ENCODE measurements around the gene SIGLEC8. TPM values are rescaled to one million over a fixed set of nuclear protein-coding genes. Genes with fewer than 3 reads are reported as not detected.
A peak's percentile ranks its signal among the peaks of the same experiment; 100 is the strongest.
"Not testable (repeated sequence)": the region's sequence is repeated elsewhere in the genome, so short reads cannot be mapped to it uniquely, and the experiment has no call there.

SIGLEC8 gene
- 2.1 TPM for total RNA-seq
- 2.1 TPM for polyA plus RNA-seq
- long read RNA-seq, donor 1 = 0 reads
- long read RNA-seq, donor 2 = 0 reads
- long read RNA-seq, donor 3 = 0 reads
- long read RNA-seq, donor 4 = 0 reads
- long read RNA-seq, donor 5, partial matches to known transcripts = 0 of 4 reads
- long read RNA-seq, donor 5, other reads (novel, unspliced or antisense) = 0 of 4 reads
- long read RNA-seq, donor 6 = 0 reads
- long read RNA-seq, donor 7 = 0 reads
- long read RNA-seq, donor 8 = 0 reads
- long read RNA-seq, donor 9 = 0 reads
- long read RNA-seq, donor 10 = 0 reads

GRCh38 chr19:51458051-51458645 lies at the start of gene SIGLEC8:
TSS of gene SIGLEC8 (minus strand) at chr19:51458454. CDS start at chr19:51458387, 67 bp downstream.
- H3K4me1 ChIP-seq (ENCODE audit: control insufficient read depth in 2 of 2, insufficient read depth in 2 of 2, low read length in 2 of 2) = no peaks in the 10 kb centered on the region
- H3K9me3 ChIP-seq (ENCODE audit: control insufficient read depth in 2 of 2, insufficient read depth in 1 of 2, low read length in 1 of 2) = no peaks in the 10 kb centered on the region
- no peak within 1 kb of the TSS for H3K4me3 ChIP-seq (ENCODE audit: low read length in 2 of 2)
- H3K27me3 ChIP-seq (ENCODE audit: control insufficient read depth in 2 of 2, insufficient read depth in 1 of 2, low read length in 1 of 2) = peaks cover 2 to 11% of the 10 kb centered on the region in 2 donors
- no peak for DNase-seq (ENCODE audit: low read depth in 6 of 9, low spot score in 9 of 9)
- 93% methylated on average over 10 of the region's 10 CpGs for WGBS
- H3K36me3 ChIP-seq (ENCODE audit: control insufficient read depth in 2 of 2, insufficient read depth in 2 of 2, low read length in 1 of 2) = no peaks in the 10 kb centered on the region
- H3K27ac ChIP-seq (ENCODE audit: low read depth in 1 of 2, low read length in 1 of 2) = peak within 1 kb of the TSS in 1 of 2 donors; percentile 26

- H3K27me3 ChIP-seq (ENCODE audit: control insufficient read depth in 2 of 2, insufficient read depth in 1 of 2, low read length in 1 of 2) = no peaks in the 10 kb centered on the region
- no peak overlapping the region for H3K4me3 ChIP-seq (ENCODE audit: low read length in 2 of 2)
- no peaks in the 10 kb centered on the region for H3K9me3 ChIP-seq (ENCODE audit: control insufficient read depth in 2 of 2, insufficient read depth in 1 of 2, low read length in 1 of 2)
- no peak overlapping the region for H3K27ac ChIP-seq (ENCODE audit: low read depth in 1 of 2, low read length in 1 of 2)
- no peaks in the 10 kb centered on the region for H3K36me3 ChIP-seq (ENCODE audit: control insufficient read depth in 2 of 2, insufficient read depth in 2 of 2, low read length in 1 of 2)
- H3K4me1 ChIP-seq (ENCODE audit: control insufficient read depth in 2 of 2, insufficient read depth in 2 of 2, low read length in 2 of 2) = no peaks in the 10 kb centered on the region
- DNase-seq (ENCODE audit: low read depth in 6 of 9, low spot score in 9 of 9) = no peak
- WGBS = 87% methylated on average over 6 of the region's 6 CpGs
Measured at GRCh38 chr19:51507640-51508058, 49.4 kb upstream of the SIGLEC8 start.

GRCh38 chr19:51507192-51507591 lies 48.9 kb upstream of the SIGLEC8 start:
- Histone ChIP-seq H3K36me3 (ENCODE audit: control insufficient read depth in 2 of 2, insufficient read depth in 2 of 2, low read length in 1 of 2) (no peaks in the 10 kb centered on the region), H3K27me3 (ENCODE audit: control insufficient read depth in 2 of 2, insufficient read depth in 1 of 2, low read length in 1 of 2) (no peaks in the 10 kb centered on the region), H3K9me3 (ENCODE audit: control insufficient read depth in 2 of 2, insufficient read depth in 1 of 2, low read length in 1 of 2) (no peaks in the 10 kb centered on the region), H3K4me1 (ENCODE audit: control insufficient read depth in 2 of 2, insufficient read depth in 2 of 2, low read length in 2 of 2) (no peaks in the 10 kb centered on the region), H3K27ac (ENCODE audit: low read depth in 1 of 2, low read length in 1 of 2) (no peak overlapping the region), H3K4me3 (ENCODE audit: low read length in 2 of 2) (no peak overlapping the region)
- no peak for DNase-seq (ENCODE audit: low read depth in 6 of 9, low spot score in 9 of 9)
- 83% methylated on average over 3 of the region's 3 CpGs for WGBS

- H3K27ac ChIP-seq (ENCODE audit: low read depth in 1 of 2, low read length in 1 of 2) = no peak overlapping the region
- 66% methylated on average over 3 of the region's 3 CpGs for WGBS
Measured at GRCh38 chr19:51505904-51506303, 47.6 kb upstream of the SIGLEC8 start.

GRCh38 chr19:51503896-51504295 lies 45.6 kb upstream of the SIGLEC8 start:
- Histone ChIP-seq H3K36me3 (ENCODE audit: control insufficient read depth in 2 of 2, insufficient read depth in 2 of 2, low read length in 1 of 2) (no peaks in the 10 kb centered on the region), H3K9me3 (ENCODE audit: control insufficient read depth in 2 of 2, insufficient read depth in 1 of 2, low read length in 1 of 2) (no peaks in the 10 kb centered on the region), H3K27me3 (ENCODE audit: control insufficient read depth in 2 of 2, insufficient read depth in 1 of 2, low read length in 1 of 2) (no peaks in the 10 kb centered on the region), H3K4me1 (ENCODE audit: control insufficient read depth in 2 of 2, insufficient read depth in 2 of 2, low read length in 2 of 2) (no peaks in the 10 kb centered on the region), H3K4me3 (ENCODE audit: low read length in 2 of 2) (no peak overlapping the region), H3K27ac (ENCODE audit: low read depth in 1 of 2, low read length in 1 of 2) (no peak overlapping the region)
- DNase-seq (ENCODE audit: low read depth in 6 of 9, low spot score in 9 of 9) = no peak
- WGBS = 61% methylated on average over 3 of the region's 3 CpGs

More at GRCh38 chr19:51505904-51506303, 47.6 kb upstream of the SIGLEC8 start:
- H3K4me1 ChIP-seq (ENCODE audit: control insufficient read depth in 2 of 2, insufficient read depth in 2 of 2, low read length in 2 of 2) = no peaks in the 10 kb centered on the region
- H3K9me3 ChIP-seq (ENCODE audit: control insufficient read depth in 2 of 2, insufficient read depth in 1 of 2, low read length in 1 of 2) = no peaks in the 10 kb centered on the region
- no peaks in the 10 kb centered on the region for H3K36me3 ChIP-seq (ENCODE audit: control insufficient read depth in 2 of 2, insufficient read depth in 2 of 2, low read length in 1 of 2)
- no peak overlapping the region for H3K4me3 ChIP-seq (ENCODE audit: low read length in 2 of 2)
- no peak for DNase-seq (ENCODE audit: low read depth in 6 of 9, low spot score in 9 of 9)
- H3K27me3 ChIP-seq (ENCODE audit: control insufficient read depth in 2 of 2, insufficient read depth in 1 of 2, low read length in 1 of 2) = no peaks in the 10 kb centered on the region

GRCh38 chr19:51503286-51503817 lies 45.1 kb upstream of the SIGLEC8 start:
- Histone ChIP-seq H3K36me3 (ENCODE audit: control insufficient read depth in 2 of 2, insufficient read depth in 2 of 2, low read length in 1 of 2) (no peaks in the 10 kb centered on the region), H3K9me3 (ENCODE audit: control insufficient read depth in 2 of 2, insufficient read depth in 1 of 2, low read length in 1 of 2) (no peaks in the 10 kb centered on the region), H3K27ac (ENCODE audit: low read depth in 1 of 2, low read length in 1 of 2) (no peak overlapping the region), H3K4me3 (ENCODE audit: low read length in 2 of 2) (no peak overlapping the region), H3K27me3 (ENCODE audit: control insufficient read depth in 2 of 2, insufficient read depth in 1 of 2, low read length in 1 of 2) (no peaks in the 10 kb centered on the region), H3K4me1 (ENCODE audit: control insufficient read depth in 2 of 2, insufficient read depth in 2 of 2, low read length in 2 of 2) (no peaks in the 10 kb centered on the region)
- WGBS = 49% methylated on average over 5 of the region's 5 CpGs
- no peak for DNase-seq (ENCODE audit: low read depth in 6 of 9, low spot score in 9 of 9)

- 39% methylated on average over 12 of the region's 12 CpGs for WGBS
- Histone ChIP-seq H3K36me3 (ENCODE audit: control insufficient read depth in 2 of 2, insufficient read depth in 2 of 2, low read length in 1 of 2) (no peaks in the 10 kb centered on the region), H3K4me3 (ENCODE audit: low read length in 2 of 2) (no peak within 1 kb of the TSS), H3K27ac (ENCODE audit: low read depth in 1 of 2, low read length in 1 of 2) (no peak within 1 kb of the TSS), H3K4me1 (ENCODE audit: control insufficient read depth in 2 of 2, insufficient read depth in 2 of 2, low read length in 2 of 2) (no peaks in the 10 kb centered on the region), H3K27me3 (ENCODE audit: control insufficient read depth in 2 of 2, insufficient read depth in 1 of 2, low read length in 1 of 2) (no peaks in the 10 kb centered on the region), H3K9me3 (ENCODE audit: control insufficient read depth in 2 of 2, insufficient read depth in 1 of 2, low read length in 1 of 2) (no peaks in the 10 kb centered on the region)
- peak in 2 of 9 donors; percentile 11 to 14 for DNase-seq (ENCODE audit: low read depth in 6 of 9, low spot score in 9 of 9)
Measured at GRCh38 chr19:51501594-51502263, 43.5 kb upstream of the SIGLEC8 start, which contains the start of gene SIGLEC12. TSS of gene SIGLEC12 (minus strand) at chr19:51501800. CDS start at chr19:51501733, 67 bp downstream.

- H3K9me3 ChIP-seq (ENCODE audit: control insufficient read depth in 2 of 2, insufficient read depth in 1 of 2, low read length in 1 of 2); H3K4me3 ChIP-seq (ENCODE audit: low read length in 2 of 2); H3K27ac ChIP-seq (ENCODE audit: low read depth in 1 of 2, low read length in 1 of 2); H3K4me1 ChIP-seq (ENCODE audit: control insufficient read depth in 2 of 2, insufficient read depth in 2 of 2, low read length in 2 of 2); H3K27me3 ChIP-seq (ENCODE audit: control insufficient read depth in 2 of 2, insufficient read depth in 1 of 2, low read length in 1 of 2); DNase-seq (ENCODE audit: low read depth in 6 of 9, low spot score in 9 of 9); H3K36me3 ChIP-seq (ENCODE audit: control insufficient read depth in 2 of 2, insufficient read depth in 2 of 2, low read length in 1 of 2): not testable (repeated sequence)
- WGBS = 71% methylated on average over 8 of the region's 8 CpGs
Measured at GRCh38 chr19:51500931-51501330, 42.7 kb upstream of the SIGLEC8 start.

- H3K27me3 ChIP-seq (ENCODE audit: control insufficient read depth in 2 of 2, insufficient read depth in 1 of 2, low read length in 1 of 2) = no peaks in the 10 kb centered on the region
- H3K36me3 ChIP-seq (ENCODE audit: control insufficient read depth in 2 of 2, insufficient read depth in 2 of 2, low read length in 1 of 2) = no peaks in the 10 kb centered on the region
- H3K9me3 ChIP-seq (ENCODE audit: control insufficient read depth in 2 of 2, insufficient read depth in 1 of 2, low read length in 1 of 2) = no peaks in the 10 kb centered on the region
- H3K4me1 ChIP-seq (ENCODE audit: control insufficient read depth in 2 of 2, insufficient read depth in 2 of 2, low read length in 2 of 2) = no peaks in the 10 kb centered on the region
- WGBS = 74% methylated on average over 3 of the region's 3 CpGs
- no peak for DNase-seq (ENCODE audit: low read depth in 6 of 9, low spot score in 9 of 9)
- no peak overlapping the region for H3K27ac ChIP-seq (ENCODE audit: low read depth in 1 of 2, low read length in 1 of 2)
- no peak overlapping the region for H3K4me3 ChIP-seq (ENCODE audit: low read length in 2 of 2)
Measured at GRCh38 chr19:51497666-51498065, 39.4 kb upstream of the SIGLEC8 start.

All from thymus (tissue), 14 donors.